BJ (cell line): ENCODE results near the gene LRMDA. TPM values are rescaled to one million over a fixed set of nuclear protein-coding genes. Genes with fewer than 3 reads are reported as not detected.

Experiments
- CTCF ChIA-PET: fragments of 350-600 bp; formaldehyde crosslinking; extraction: SDS; loops from one replicate; lab custom pipeline; 2021; ENCODE audit warnings: antibody characterized with exemption, inconsistent platforms; lab: Yijun Ruan, JAX
- POLR2A ChIA-PET: fragments of 300-600 bp; sonication (Branson Sonifier 250); formaldehyde crosslinking; extraction: SDS; loops from one replicate; lab custom pipeline; 2021; ENCODE audit warnings: antibody characterized with exemption; lab: Charles Lee
- DNase-seq: peaks from one replicate; pipeline ENCODE4 v3.0.0-alpha.2; 2011; ENCODE audit warnings: low read depth
- H3K27me3 ChIP-seq: 2 replicates; pipeline ENCODE4 v1.6.0; 2011; ENCODE audit warnings: low read length; ENCODE audit not compliant: control insufficient read depth, insufficient read depth
- H3K36me3 ChIP-seq: 2 replicates; pipeline ENCODE4 v1.5.1; 2011; ENCODE audit warnings: low read length; ENCODE audit not compliant: control insufficient read depth, insufficient read depth
- H3K4me3 ChIP-seq: 2 replicates; pipeline ENCODE4 v1.5.1; 2011; ENCODE audit warnings: low read depth, mild to moderate bottlenecking, control low read depth, low read length
- CTCF ChIP-seq: IDR thresholded peaks from 2 replicates; pipeline ENCODE4 v1.5.1; 2011; ENCODE audit warnings: low read depth, mild to moderate bottlenecking, control low read depth, inconsistent platforms, low read length, moderate library complexity; ENCODE audit not compliant: insufficient read depth
- polyA plus RNA-seq: library from polyadenylated mRNA; depleted of rRNA; stranded (reverse); fragments of >200 nt; gene quantifications from 2 replicates; pipeline ENCODE4 v1.2.3, GENCODE V29; 2011

The LRMDA gene
- polyA plus RNA-seq, 1 experiment = not detected

- no peaks in the 10 kb centered on the region for H3K27me3 ChIP-seq
- no peak for TF ChIP-seq CTCF
- no peak overlapping the region for H3K4me3 ChIP-seq
- CTCF ChIA-PET = interaction anchor here (0.7 to 5.4 kb wide), 18 partner anchors 10 to 968 kb away, joined by 3 to 41 read pairs (median 4); partner anchors contain the start of gene ZNF503
- H3K36me3 ChIP-seq = no peaks in the 10 kb centered on the region
- no peak for DNase-seq
- POLR2A ChIA-PET = no interaction called here
These were observed 605.5 kb downstream of the LRMDA start for GRCh38 chr10:76036962-76037361.

GRCh38 chr10:76037531-76038155 lies 606.2 kb downstream of the LRMDA start:
- no peak for TF ChIP-seq CTCF
- no peaks in the 10 kb centered on the region for H3K36me3 ChIP-seq
- CTCF ChIA-PET = interaction anchor here (0.6 to 5.4 kb wide), 11 partner anchors 10 to 643 kb away, joined by 3 to 41 read pairs (median 5); partner anchors contain the start of gene ZNF503
- DNase-seq = no peak
- POLR2A ChIA-PET = no interaction called here
- no peak overlapping the region for H3K4me3 ChIP-seq
- H3K27me3 ChIP-seq = no peaks in the 10 kb centered on the region

GRCh38 chr10:76038696-76039095 lies 607.3 kb downstream of the LRMDA start:
- Histone ChIP-seq H3K27me3 (no peaks in the 10 kb centered on the region), H3K4me3 (no peak overlapping the region), H3K36me3 (no peaks in the 10 kb centered on the region)
- ChIA-PET POLR2A (no interaction called here), CTCF (interaction anchor here (0.7 kb wide), 1 partner anchor 9 kb away, joined by 3 read pairs; no protein-coding TSS in a partner anchor)
- no peak for DNase-seq
- TF ChIP-seq CTCF = no peak

GRCh38 chr10:76040107-76040829 lies 608.8 kb downstream of the LRMDA start:
- CTCF ChIA-PET = interaction anchor here (0.7 kb wide), 1 partner anchor 965 kb away, joined by 3 read pairs; no protein-coding TSS in a partner anchor
- no peak for DNase-seq
- POLR2A ChIA-PET = no interaction called here
- H3K4me3 ChIP-seq = no peak overlapping the region
- no peak for TF ChIP-seq CTCF
- peaks cover 1% of the 10 kb centered on the region; the same call in 1 of the 2 replicates for H3K27me3 ChIP-seq
- H3K36me3 ChIP-seq = no peaks in the 10 kb centered on the region

- peaks cover 1% of the 10 kb centered on the region; the same call in 1 of the 2 replicates for H3K27me3 ChIP-seq
- ChIA-PET CTCF (interaction anchor here (1.0 kb wide), 1 partner anchor 942 kb away, joined by 3 read pairs; no protein-coding TSS in a partner anchor), POLR2A (no interaction called here)
- no peak overlapping the region for H3K4me3 ChIP-seq
- no peak for DNase-seq
- TF ChIP-seq CTCF = no peak
- no peaks in the 10 kb centered on the region for H3K36me3 ChIP-seq
These were observed 609.4 kb downstream of the LRMDA start for GRCh38 chr10:76040830-76041220.
